SK-N-MC (cell line): ENCODE measurements around the gene L3MBTL1.

Experiments
- EZH2 ChIP-seq: fragments of 200-600 bp; sonication (generic); IDR thresholded peaks from one replicate; pipeline ENCODE4 v1.6.1; 2017; ENCODE audit warnings: antibody characterized with exemption
- POLR2AphosphoS5 ChIP-seq: IDR thresholded peaks from 2 replicates; pipeline ENCODE4 v1.6.1; 2012; ENCODE audit warnings: mild to moderate bottlenecking, low read depth, low read length, borderline replicate concordance

GRCh38 chr20:43564455-43564854 is 57.0 kb downstream of the L3MBTL1 start:
- no peak for TF ChIP-seq EZH2
- no peak for TF ChIP-seq POLR2AphosphoS5
